ENCODE results near the gene PDE7B. TPM values are rescaled to one million over a fixed set of nuclear protein-coding genes. Genes with fewer than 3 reads are reported as not detected.

The PDE7B gene
- total and polyA plus RNA-seq, 2 of the 13 experiments (the other 11 are each of a cell fraction or from before 2014, with no cell fraction given), result not detected

GRCh38 chr6:136085370-136086115, 234.0 kb downstream of the PDE7B start (continued):
- TF ChIP-seq, protein P1, sequence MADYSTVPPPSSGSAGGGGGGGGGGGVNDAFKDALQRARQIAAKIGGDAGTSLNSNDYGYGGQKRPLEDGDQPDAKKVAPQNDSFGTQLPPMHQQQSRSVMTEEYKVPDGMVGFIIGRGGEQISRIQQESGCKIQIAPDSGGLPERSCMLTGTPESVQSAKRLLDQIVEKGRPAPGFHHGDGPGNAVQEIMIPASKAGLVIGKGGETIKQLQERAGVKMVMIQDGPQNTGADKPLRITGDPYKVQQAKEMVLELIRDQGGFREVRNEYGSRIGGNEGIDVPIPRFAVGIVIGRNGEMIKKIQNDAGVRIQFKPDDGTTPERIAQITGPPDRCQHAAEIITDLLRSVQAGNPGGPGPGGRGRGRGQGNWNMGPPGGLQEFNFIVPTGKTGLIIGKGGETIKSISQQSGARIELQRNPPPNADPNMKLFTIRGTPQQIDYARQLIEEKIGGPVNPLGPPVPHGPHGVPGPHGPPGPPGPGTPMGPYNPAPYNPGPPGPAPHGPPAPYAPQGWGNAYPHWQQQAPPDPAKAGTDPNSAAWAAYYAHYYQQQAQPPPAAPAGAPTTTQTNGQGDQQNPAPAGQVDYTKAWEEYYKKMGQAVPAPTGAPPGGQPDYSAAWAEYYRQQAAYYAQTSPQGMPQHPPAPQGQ (CRISPR knock-in tag; IDR thresholded peaks at IDR 0.05; ENCODE audit: borderline replicate concordance), result no peak
- no peak for TF ChIP-seq ZNF724P (CRISPR knock-in tag; IDR thresholded peaks at IDR 0.05; ENCODE audit: borderline replicate concordance)
- no peak for TF ChIP-seq ZSCAN31 (CRISPR knock-in tag; IDR thresholded peaks at IDR 0.05; ENCODE audit: low read depth)
- no peak for TF ChIP-seq FOSL1 (CRISPR knock-in tag; IDR thresholded peaks at IDR 0.05; ENCODE audit: borderline replicate concordance)
- no peak for TF ChIP-seq PTBP1 (IDR thresholded peaks at IDR 0.05; ENCODE audit: low read depth, low read length, poor library complexity, severe bottlenecking)
- TF ChIP-seq NR2F1 (CRISPR knock-in tag; IDR thresholded peaks at IDR 0.05), result no peak
- TF ChIP-seq ZBTB33 (CRISPR knock-in tag; IDR thresholded peaks at IDR 0.05), result no peak
- TF ChIP-seq RXRB (CRISPR knock-in tag; IDR thresholded peaks at IDR 0.05; ENCODE audit: borderline replicate concordance), result no peak
- TF ChIP-seq ZKSCAN8 (CRISPR knock-in tag; IDR thresholded peaks at IDR 0.05; ENCODE audit: borderline replicate concordance), result no peak
- TF ChIP-seq HCFC1 (IDR thresholded peaks at IDR 0.05; ENCODE audit: low read depth, low read length), result no peak
